NCI-H1436 (cell line): ENCODE data around the gene ZNF500.

Experiments
- DNase-seq: peaks from one replicate; lab custom pipeline; 2025; lab: John Stamatoyannopoulos, UW

The ZNF500 gene

GRCh38 chr16:4772351-4772750, 5.4 kb upstream of the ZNF500 start:
- DNase-seq: no peak

GRCh38 chr16:4771646-4772045, 4.7 kb upstream of the ZNF500 start:
- DNase-seq: no peak

- DNase-seq: no peak
These were observed 2.3 kb upstream of the ZNF500 start for GRCh38 chr16:4769306-4769638.

GRCh38 chr16:4768549-4769305, 1.8 kb upstream of the ZNF500 start:
- peak; percentile 96 for DNase-seq

- DNase-seq: no peak
These were observed 1.0 kb upstream of the ZNF500 start for GRCh38 chr16:4767872-4768548.

- no peak for DNase-seq
These were observed 1.2 kb downstream of the ZNF500 start for GRCh38 chr16:4765511-4766474.

GRCh38 chr16:4763791-4764190, 3.2 kb downstream of the ZNF500 start:
- DNase-seq: no peak

GRCh38 chr16:4762205-4762604, 4.8 kb downstream of the ZNF500 start:
- DNase-seq: no peak

- no peak for DNase-seq
These were observed 6.6 kb downstream of the ZNF500 start for GRCh38 chr16:4760221-4760910.

GRCh38 chr16:4755687-4756086, 11.3 kb downstream of the ZNF500 start:
- no peak for DNase-seq

- no peak for DNase-seq
These were observed 12.1 kb downstream of the ZNF500 start for GRCh38 chr16:4754865-4755264.

- DNase-seq: no peak
These were observed 13.7 kb downstream of the ZNF500 start for GRCh38 chr16:4753227-4753626.

- no peak for DNase-seq
These were observed 14.4 kb downstream of the ZNF500 start for GRCh38 chr16:4752351-4753100.

GRCh38 chr16:4750896-4751295, 16.1 kb downstream of the ZNF500 start:
- no peak for DNase-seq

- no peak for DNase-seq
These were observed 17.2 kb downstream of the ZNF500 start for GRCh38 chr16:4749700-4750257.

- no peak for DNase-seq
These were observed 18.1 kb downstream of the ZNF500 start for GRCh38 chr16:4748682-4749411.

GRCh38 chr16:4747906-4748681, 18.9 kb downstream of the ZNF500 start:
- DNase-seq: no peak

GRCh38 chr16:4746991-4747574, 19.9 kb downstream of the ZNF500 start:
- no peak for DNase-seq

GRCh38 chr16:4746215-4746614, 20.7 kb downstream of the ZNF500 start:
- no peak for DNase-seq
